ENCODE measurements around the gene MYL9. TPM values are rescaled to one million over a fixed set of nuclear protein-coding genes. Genes with fewer than 3 reads are reported as not detected.

Gene MYL9
- total RNA-seq, 3 donors from 2014 or later (not counting 1 experiment from before 2014, with no cell fraction given): 2.7 to 13.5 (median 2.7) TPM

DNA sequence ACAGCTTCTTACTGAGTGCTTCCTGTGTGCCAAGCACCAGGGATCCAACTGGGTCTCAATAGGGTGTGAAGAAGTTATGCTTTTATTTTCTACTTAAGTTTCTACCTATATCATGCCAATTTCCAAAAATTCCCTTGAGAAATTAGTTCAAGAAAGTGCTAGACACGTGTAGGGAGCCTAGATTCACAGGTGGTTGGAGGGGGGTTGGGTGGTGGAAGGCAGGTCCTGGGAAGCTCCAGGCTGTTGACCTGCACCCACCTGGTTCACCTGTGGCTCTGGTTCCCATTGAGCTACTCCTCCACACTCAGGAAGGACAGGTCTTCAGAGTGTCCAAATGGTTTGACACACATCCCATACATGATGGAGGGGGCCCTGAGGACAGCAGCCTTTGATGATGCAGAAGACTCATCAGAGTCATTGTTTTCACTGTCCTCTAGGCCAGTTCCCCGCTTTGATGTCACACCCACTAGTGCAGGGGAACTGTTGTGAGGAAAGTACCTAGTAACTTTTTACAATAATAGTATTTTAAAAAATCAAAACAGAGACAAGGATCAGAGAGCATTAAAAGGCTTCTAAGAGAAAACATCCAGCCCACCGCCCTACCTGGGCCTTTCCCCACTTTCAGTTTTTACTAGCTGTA, 39.8 kb upstream of the MYL9 start:
- H3K27ac ChIP-seq (ENCODE audit: low read length): no peak overlapping the region
- peak in 1 of 2 donors; percentile 27 for DNase-seq
- peaks cover 6% of the 10 kb centered on the region for H3K36me3 Mint-ChIP-seq

DNA sequence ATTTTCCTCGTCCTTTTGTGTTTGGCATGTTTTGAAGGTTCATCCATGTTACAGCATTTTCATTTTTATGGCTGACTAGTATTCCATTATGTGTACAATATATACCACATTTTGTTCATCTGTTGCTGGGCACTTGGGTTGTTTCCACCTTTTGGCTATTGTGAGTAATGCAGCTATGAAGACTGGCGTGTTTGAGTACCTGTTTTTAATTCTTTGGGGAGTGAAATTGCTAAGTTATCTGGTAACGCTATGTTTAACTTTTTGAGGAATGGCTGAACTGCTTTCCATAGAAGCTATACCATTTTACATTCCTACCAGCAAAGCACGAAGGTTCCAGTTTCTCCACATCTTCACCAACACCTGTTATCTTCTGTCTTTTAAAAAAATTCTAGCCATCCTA, 37.0 kb upstream of the MYL9 start:
- peaks cover 39% of the 10 kb centered on the region for H3K36me3 ChIP-seq (ENCODE audit: control insufficient read depth, insufficient read depth, low read length)
- Mint-ChIP-seq H3K36me3 (peaks cover 6% of the 10 kb centered on the region), H3K9me3 (no peaks in the 10 kb centered on the region), H3K27ac (no peak overlapping the region), H3K27me3 (ENCODE audit: low read depth in 2 of 2) (no peaks in the 10 kb centered on the region), H3K4me1 (no peaks in the 10 kb centered on the region), H3K4me3 (no peak overlapping the region)
- H3K4me3 ChIP-seq (ENCODE audit: low read length): no peak overlapping the region
- no peak overlapping the region for H3K27ac ChIP-seq (ENCODE audit: low read length)
- WGBS (ENCODE audit: insufficient coverage): 97% methylated on average over 3 of the region's 4 CpGs
- ATAC-seq (no peak), DNase-seq (no peak)
- H3K4me1 ChIP-seq (ENCODE audit: control insufficient read depth, insufficient read depth, low read length): no peaks in the 10 kb centered on the region
- intact Hi-C loops (cut with micrococcal nuclease): no loop called here
- no peaks in the 10 kb centered on the region for H3K27me3 ChIP-seq (ENCODE audit: control insufficient read depth, insufficient read depth, low read length)
- H3K9me3 ChIP-seq (ENCODE audit: control insufficient read depth, insufficient read depth, low read length): no peaks in the 10 kb centered on the region
- TF ChIP-seq, protein P1, sequence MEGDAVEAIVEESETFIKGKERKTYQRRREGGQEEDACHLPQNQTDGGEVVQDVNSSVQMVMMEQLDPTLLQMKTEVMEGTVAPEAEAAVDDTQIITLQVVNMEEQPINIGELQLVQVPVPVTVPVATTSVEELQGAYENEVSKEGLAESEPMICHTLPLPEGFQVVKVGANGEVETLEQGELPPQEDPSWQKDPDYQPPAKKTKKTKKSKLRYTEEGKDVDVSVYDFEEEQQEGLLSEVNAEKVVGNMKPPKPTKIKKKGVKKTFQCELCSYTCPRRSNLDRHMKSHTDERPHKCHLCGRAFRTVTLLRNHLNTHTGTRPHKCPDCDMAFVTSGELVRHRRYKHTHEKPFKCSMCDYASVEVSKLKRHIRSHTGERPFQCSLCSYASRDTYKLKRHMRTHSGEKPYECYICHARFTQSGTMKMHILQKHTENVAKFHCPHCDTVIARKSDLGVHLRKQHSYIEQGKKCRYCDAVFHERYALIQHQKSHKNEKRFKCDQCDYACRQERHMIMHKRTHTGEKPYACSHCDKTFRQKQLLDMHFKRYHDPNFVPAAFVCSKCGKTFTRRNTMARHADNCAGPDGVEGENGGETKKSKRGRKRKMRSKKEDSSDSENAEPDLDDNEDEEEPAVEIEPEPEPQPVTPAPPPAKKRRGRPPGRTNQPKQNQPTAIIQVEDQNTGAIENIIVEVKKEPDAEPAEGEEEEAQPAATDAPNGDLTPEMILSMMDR (IDR thresholded peaks at IDR 0.05): no peak

More for the DNA sequence above, 39.8 kb upstream of the MYL9 start:
- H3K27me3 Mint-ChIP-seq (ENCODE audit: low read depth in 2 of 2): no peaks in the 10 kb centered on the region
- ATAC-seq: no peak
- H3K27ac Mint-ChIP-seq: peak overlapping the region in 1 of 2 donors; percentile 26
- peaks cover 50% of the 10 kb centered on the region for H3K36me3 ChIP-seq (ENCODE audit: control insufficient read depth, insufficient read depth, low read length)
- WGBS (ENCODE audit: insufficient coverage): no CpG with 5 or more reads among the region's 3 CpGs
- no peak overlapping the region for H3K4me3 ChIP-seq (ENCODE audit: low read length)
- H3K4me3 Mint-ChIP-seq: no peak overlapping the region
- H3K9me3 ChIP-seq (ENCODE audit: control insufficient read depth, insufficient read depth, low read length): no peaks in the 10 kb centered on the region
- H3K4me1 ChIP-seq (ENCODE audit: control insufficient read depth, insufficient read depth, low read length): no peaks in the 10 kb centered on the region
- H3K9me3 Mint-ChIP-seq: no peaks in the 10 kb centered on the region
- no peaks in the 10 kb centered on the region for H3K27me3 ChIP-seq (ENCODE audit: control insufficient read depth, insufficient read depth, low read length)
- TF ChIP-seq, protein P1 (IDR thresholded peaks at IDR 0.05): no peak
- no peaks in the 10 kb centered on the region for H3K4me1 Mint-ChIP-seq
- intact Hi-C loops (cut with micrococcal nuclease): no loop called here

DNA sequence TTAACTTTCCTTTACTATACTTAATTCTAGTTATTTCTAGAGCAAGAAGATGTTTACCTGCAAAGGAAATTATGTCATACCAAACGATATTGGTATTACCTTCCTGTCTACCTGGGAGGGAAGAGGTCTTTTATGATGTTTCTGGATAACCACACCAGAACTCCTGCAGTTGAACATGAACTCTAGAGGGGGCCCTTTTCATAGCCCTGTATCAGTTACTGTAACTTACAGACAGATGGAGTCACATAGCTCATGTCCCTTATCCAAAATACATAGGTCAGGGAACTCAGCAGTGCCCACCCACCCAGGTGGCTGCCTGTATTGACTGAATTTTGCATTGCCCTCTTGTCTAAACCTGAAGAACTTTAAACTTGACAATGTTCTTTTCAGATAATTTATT, 35.1 kb upstream of the MYL9 start:
- Mint-ChIP-seq H3K4me1 (no peaks in the 10 kb centered on the region), H3K27ac (no peak overlapping the region), H3K4me3 (no peak overlapping the region), H3K36me3 (peaks cover 6% of the 10 kb centered on the region), H3K9me3 (no peaks in the 10 kb centered on the region), H3K27me3 (ENCODE audit: low read depth in 2 of 2) (no peaks in the 10 kb centered on the region)
- intact Hi-C loops (cut with micrococcal nuclease): no loop called here
- ATAC-seq: peak in 2 of 3 donors; percentile 53 to 55
- no peaks in the 10 kb centered on the region for H3K4me1 ChIP-seq (ENCODE audit: control insufficient read depth, insufficient read depth, low read length)
- peaks cover 29% of the 10 kb centered on the region for H3K36me3 ChIP-seq (ENCODE audit: control insufficient read depth, insufficient read depth, low read length)
- no peak overlapping the region for H3K27ac ChIP-seq (ENCODE audit: low read length)
- no CpG with 5 or more reads among the region's 1 CpG for WGBS (ENCODE audit: insufficient coverage)
- TF ChIP-seq, protein P1 (IDR thresholded peaks at IDR 0.05): no peak
- H3K27me3 ChIP-seq (ENCODE audit: control insufficient read depth, insufficient read depth, low read length): no peaks in the 10 kb centered on the region
- no peaks in the 10 kb centered on the region for H3K9me3 ChIP-seq (ENCODE audit: control insufficient read depth, insufficient read depth, low read length)
- no peak overlapping the region for H3K4me3 ChIP-seq (ENCODE audit: low read length)
- DNase-seq: peak in 1 of 2 donors; percentile 52

DNA sequence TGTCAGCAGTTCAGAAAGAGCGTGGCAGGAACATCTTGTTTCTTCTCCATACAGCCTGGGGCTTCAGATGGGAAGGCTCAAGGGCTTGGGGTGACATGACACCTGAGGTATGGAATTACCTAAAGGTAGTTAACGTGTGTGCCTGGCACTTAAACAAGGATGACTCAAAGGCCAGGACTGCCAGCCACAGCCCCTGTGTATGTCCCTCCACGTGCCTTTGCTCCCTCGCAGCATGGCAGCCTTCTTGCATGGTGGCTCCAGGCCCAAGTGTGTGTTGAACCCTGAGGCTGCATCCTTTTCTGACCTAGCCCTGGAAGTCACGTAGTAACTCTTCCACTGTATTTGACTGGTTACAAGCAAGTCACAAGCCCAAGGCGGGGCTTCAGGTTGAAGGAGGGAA, 33.6 kb upstream of the MYL9 start:
- H3K36me3 ChIP-seq (ENCODE audit: control insufficient read depth, insufficient read depth, low read length): peaks cover 26% of the 10 kb centered on the region
- intact Hi-C loops (cut with micrococcal nuclease): no loop called here
- H3K4me1 Mint-ChIP-seq: peaks cover 0 to 6% of the 10 kb centered on the region in 2 donors

More for the DNA sequence above, 33.6 kb upstream of the MYL9 start:
- DNase-seq (no peak), ATAC-seq (no peak)
- Mint-ChIP-seq H3K27me3 (ENCODE audit: low read depth in 2 of 2) (no peaks in the 10 kb centered on the region), H3K36me3 (peaks cover 12% of the 10 kb centered on the region), H3K9me3 (no peaks in the 10 kb centered on the region), H3K4me3 (no peak overlapping the region), H3K27ac (no peak overlapping the region)
- no peak overlapping the region for H3K27ac ChIP-seq (ENCODE audit: low read length)
- WGBS (ENCODE audit: insufficient coverage): 93% methylated on average over 6 of the region's 6 CpGs
- H3K27me3 ChIP-seq (ENCODE audit: control insufficient read depth, insufficient read depth, low read length): no peaks in the 10 kb centered on the region
- no peaks in the 10 kb centered on the region for H3K4me1 ChIP-seq (ENCODE audit: control insufficient read depth, insufficient read depth, low read length)
- H3K4me3 ChIP-seq (ENCODE audit: low read length): no peak overlapping the region
- H3K9me3 ChIP-seq (ENCODE audit: control insufficient read depth, insufficient read depth, low read length): no peaks in the 10 kb centered on the region
- TF ChIP-seq, protein P1 (IDR thresholded peaks at IDR 0.05): no peak
